K562 (cell line): ENCODE measurements around the gene EHBP1L1. TPM values are rescaled to one million over a fixed set of nuclear protein-coding genes. Genes with fewer than 3 reads are reported as not detected.

Experiments used
- CBX1 ChIP-seq: sonication (generic); IDR thresholded peaks from 2 replicates; pipeline ENCODE4 v1.6.1; 2016; ENCODE audit warnings: antibody characterized with exemption, low read depth, mild to moderate bottlenecking
- CREB1 ChIP-seq, 2 experiments: sonication (generic) in 1 of 2; formaldehyde crosslinking in 1 of 2; IDR thresholded peaks; 2 replicates each; pipeline versions ENCODE4 v1.6.1 to v1.8.0; 2012 to 2022; ENCODE audit warnings: inconsistent platforms in 1 of 2, mild to moderate bottlenecking in 1 of 2, missing genetic modification reagents in 1 of 2, moderate library complexity in 1 of 2
- ESRRA ChIP-seq: fragments of 450-650 bp; IDR thresholded peaks from 2 replicates; pipeline ENCODE4 v1.6.1; 2014; ENCODE audit warnings: low read depth, mild to moderate bottlenecking, moderate library complexity, borderline replicate concordance
- FOSL1 ChIP-seq: fragments of 200-800 bp; sonication (Bioruptor generic); conservative IDR thresholded peaks from 2 replicates; pipeline ENCODE4 v1.6.1; 2016; ENCODE audit warnings: missing genetic modification characterization, missing compliant biosample characterization
- FOXJ2 ChIP-seq: fragments of 200-800 bp; sonication (Bioruptor generic); IDR thresholded peaks from 2 replicates; pipeline ENCODE4 v1.6.1; 2016; ENCODE audit warnings: missing genetic modification characterization, missing compliant biosample characterization
- HDAC2 ChIP-seq: fragments of 450-650 bp; IDR thresholded peaks from 2 replicates; pipeline ENCODE4 v1.6.1; 2016; ENCODE audit warnings: mild to moderate bottlenecking
- KLF1 ChIP-seq: fragments of 450-650 bp; IDR thresholded peaks from 2 replicates; pipeline ENCODE4 v1.6.1; 2016; ENCODE audit warnings: missing genetic modification characterization, missing compliant biosample characterization
- NCOA6 ChIP-seq: fragments of 450-650 bp; IDR thresholded peaks from 2 replicates; pipeline ENCODE4 v1.6.1; 2017; ENCODE audit warnings: mild to moderate bottlenecking
- NR2C2 ChIP-seq, 2 experiments: fragments of 200-800 bp in 1 of 2; sonication (Bioruptor generic) in 1 of 2; sonication (generic) in 1 of 2; formaldehyde crosslinking in 1 of 2; IDR thresholded peaks; 2 replicates each; pipeline versions ENCODE4 v1.6.1 to v1.8.0; 2016 to 2022; ENCODE audit warnings: mild to moderate bottlenecking in 1 of 2, missing compliant biosample characterization in 1 of 2, missing genetic modification characterization in 1 of 2, missing genetic modification reagents in 1 of 2
- POLR3G ChIP-seq: IDR thresholded peaks from 2 replicates; pipeline ENCODE4 v1.6.1; 2011; ENCODE audit not compliant: insufficient read length, insufficient replicate concordance; ENCODE audit errors: extremely low read depth
- PTRF ChIP-seq: fragments of 450-650 bp; IDR thresholded peaks from 2 replicates; pipeline ENCODE4 v1.6.1; 2016; ENCODE audit warnings: mild to moderate bottlenecking, missing genetic modification characterization, missing compliant biosample characterization
- PTTG1 ChIP-seq: fragments of 450-650 bp; IDR thresholded peaks from 2 replicates; pipeline ENCODE4 v1.6.1; 2016; ENCODE audit warnings: low read depth, mild to moderate bottlenecking, missing genetic modification characterization, missing compliant biosample characterization
- SAFB2 ChIP-seq: fragments of 200-400 bp; formaldehyde crosslinking; IDR thresholded peaks from 2 replicates; pipeline ENCODE4 v1.6.1; 2018; ENCODE audit warnings: borderline replicate concordance, low read length, low read depth, moderate library complexity; ENCODE audit not compliant: severe bottlenecking
- TOE1 ChIP-seq, 2 experiments: fragments of 450-650 bp in 1 of 2; sonication (generic) in 1 of 2; formaldehyde crosslinking in 1 of 2; IDR thresholded peaks; 2 replicates each; pipeline versions ENCODE4 v1.7.1 to v1.8.0; 2016 to 2022; ENCODE audit warnings: borderline replicate concordance in 2 of 2, mild to moderate bottlenecking in 2 of 2, antibody characterized with exemption in 1 of 2, inconsistent platforms in 1 of 2, low read depth in 1 of 2, missing genetic modification reagents in 1 of 2, moderate library complexity in 1 of 2
- ZC3H8 ChIP-seq: fragments of 450-650 bp; IDR thresholded peaks from 2 replicates; pipeline ENCODE4 v1.6.1; 2017
- ZNF3 ChIP-seq: fragments of 250-450 bp; sonication (Bioruptor Pico); IDR thresholded peaks from 2 replicates; pipeline ENCODE4 v1.5.0; 2021; ENCODE audit warnings: mild to moderate bottlenecking, moderate library complexity
- polyA plus RNA-seq, 8 experiments: library from polyadenylated mRNA; depleted of rRNA in 4 of 8; stranded (reverse) in 5 of 8; unstranded in 3 of 8; fragments of >200 nt; fragmentation: Nextera tagmentation in 2 of 8; fragmentation: Illumina TruSeq in 1 of 8; extraction: Ambion mirVana in 2 of 8; extraction: Trizol in 1 of 8; gene quantifications; 2 replicates each; pipeline versions ENCODE4 v1.2.1 to v1.2.3, GENCODE V29; 2011 to 2014; ENCODE audit warnings: inconsistent platforms in 1 of 8, missing spikeins in 1 of 8
- total RNA-seq, 7 experiments: library from RNA; depleted of rRNA in 6 of 7; stranded (reverse); fragments of >200 nt in 6 of 7; fragmentation: Illumina TruSeq in 2 of 7; extraction: Trizol in 2 of 7; gene quantifications; 2 replicates each; pipeline versions ENCODE4 v1.2.1 to v1.2.3, GENCODE V29; 2011 to 2021; ENCODE audit warnings: low replicate concordance in 1 of 7
- TF ChIP-seq, protein P1 (sequence below): fragments of 250-450 bp; sonication (Bioruptor Pico); IDR thresholded peaks from 2 replicates; pipeline ENCODE4 v1.5.0; 2021
- TF ChIP-seq, protein P2 (sequence below), 2 experiments: fragments of 450-650 bp; formaldehyde crosslinking in 1 of 2; IDR thresholded peaks; 2 replicates each; pipeline versions ENCODE4 v1.4.0 to v1.6.1; 2014 to 2020; ENCODE audit warnings: mild to moderate bottlenecking in 2 of 2, borderline replicate concordance in 1 of 2, low read depth in 1 of 2

The EHBP1L1 gene
- total and polyA plus RNA-seq, 9 of the 15 experiments (the other 6 are each of a cell fraction or from before 2014, with no cell fraction given) = 0.03 to 87.1 (median 26.3) TPM

DNA sequence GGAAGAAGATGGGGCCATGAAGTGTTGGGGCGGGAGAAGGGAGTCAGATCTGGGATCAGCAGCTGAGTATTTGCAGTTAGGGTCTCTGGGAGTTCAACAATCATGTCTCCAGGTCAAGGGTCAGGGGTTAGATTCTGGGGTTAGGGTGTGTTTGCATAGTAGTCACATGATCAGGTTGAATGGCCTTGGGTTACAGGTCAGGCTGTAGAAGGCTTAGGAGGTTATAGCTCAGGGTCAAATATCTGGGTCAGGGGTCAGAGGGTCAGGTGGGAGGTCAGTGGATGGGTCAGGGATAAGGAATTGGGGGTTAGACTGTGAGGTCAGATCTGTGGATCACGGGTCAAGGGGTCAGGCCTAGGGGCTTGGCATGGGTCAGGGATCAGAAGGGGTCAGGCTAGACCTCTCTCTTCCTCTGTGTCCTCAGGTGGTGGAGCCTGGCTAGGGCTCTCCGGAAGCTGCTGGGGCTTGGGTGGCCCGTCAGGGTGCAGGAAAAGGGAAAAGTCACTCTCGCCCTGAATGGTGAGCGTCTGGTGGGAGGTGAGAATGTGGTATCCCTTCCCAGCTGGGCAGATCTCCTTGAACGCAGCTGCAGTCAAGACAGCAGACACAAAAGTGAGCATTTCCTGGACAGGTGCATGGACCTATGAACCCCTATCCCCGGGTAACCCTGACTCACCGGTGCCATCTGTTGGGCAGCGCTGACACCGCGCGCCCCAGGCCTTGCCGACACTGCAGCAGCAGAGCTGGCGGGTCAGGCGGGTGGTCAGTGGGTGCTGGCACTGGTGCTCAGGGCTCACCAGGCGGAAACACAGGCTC lies 24.1 kb upstream of the EHBP1L1 start (continued):
- TF ChIP-seq TOE1 (IDR thresholded peaks at IDR 0.05; ENCODE audit: borderline replicate concordance) = peak; percentile 92
- TF ChIP-seq TOE1 (CRISPR knock-in tag; IDR thresholded peaks at IDR 0.05; ENCODE audit: borderline replicate concordance, low read depth) = no peak
- no peak for TF ChIP-seq PTRF
- no peak for TF ChIP-seq NCOA6
- no peak for TF ChIP-seq FOXJ2 (tag)
- TF ChIP-seq PTTG1 (tag) = no peak
- 0 out of 2 replicates have a peak, but pooled peaks have one; percentile 1 for TF ChIP-seq CREB1 (IDR thresholded peaks at IDR 0.05)
- TF ChIP-seq CREB1 (CRISPR knock-in tag; IDR thresholded peaks at IDR 0.05) = no peak
- peak; percentile 92 for TF ChIP-seq NR2C2 (CRISPR knock-in tag; IDR thresholded peaks at IDR 0.05)
- TF ChIP-seq NR2C2 (tag; IDR thresholded peaks at IDR 0.05) = peak; percentile 97
- no peak for TF ChIP-seq SAFB2
- TF ChIP-seq ZNF3 (CRISPR knock-in tag) = no peak
- TF ChIP-seq, protein P1, sequence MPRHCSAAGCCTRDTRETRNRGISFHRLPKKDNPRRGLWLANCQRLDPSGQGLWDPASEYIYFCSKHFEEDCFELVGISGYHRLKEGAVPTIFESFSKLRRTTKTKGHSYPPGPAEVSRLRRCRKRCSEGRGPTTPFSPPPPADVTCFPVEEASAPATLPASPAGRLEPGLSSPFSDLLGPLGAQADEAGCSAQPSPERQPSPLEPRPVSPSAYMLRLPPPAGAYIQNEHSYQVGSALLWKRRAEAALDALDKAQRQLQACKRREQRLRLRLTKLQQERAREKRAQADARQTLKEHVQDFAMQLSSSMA (CRISPR knock-in tag) = no peak
- peak; percentile 92 for TF ChIP-seq ESRRA
- no peak for TF ChIP-seq KLF1 (tag)
- TF ChIP-seq POLR3G = no peak
- 0 out of 2 replicates have a peak, but pooled peaks have one; percentile 18 for TF ChIP-seq HDAC2
- TF ChIP-seq CBX1 = no peak
- TF ChIP-seq, protein P2, sequence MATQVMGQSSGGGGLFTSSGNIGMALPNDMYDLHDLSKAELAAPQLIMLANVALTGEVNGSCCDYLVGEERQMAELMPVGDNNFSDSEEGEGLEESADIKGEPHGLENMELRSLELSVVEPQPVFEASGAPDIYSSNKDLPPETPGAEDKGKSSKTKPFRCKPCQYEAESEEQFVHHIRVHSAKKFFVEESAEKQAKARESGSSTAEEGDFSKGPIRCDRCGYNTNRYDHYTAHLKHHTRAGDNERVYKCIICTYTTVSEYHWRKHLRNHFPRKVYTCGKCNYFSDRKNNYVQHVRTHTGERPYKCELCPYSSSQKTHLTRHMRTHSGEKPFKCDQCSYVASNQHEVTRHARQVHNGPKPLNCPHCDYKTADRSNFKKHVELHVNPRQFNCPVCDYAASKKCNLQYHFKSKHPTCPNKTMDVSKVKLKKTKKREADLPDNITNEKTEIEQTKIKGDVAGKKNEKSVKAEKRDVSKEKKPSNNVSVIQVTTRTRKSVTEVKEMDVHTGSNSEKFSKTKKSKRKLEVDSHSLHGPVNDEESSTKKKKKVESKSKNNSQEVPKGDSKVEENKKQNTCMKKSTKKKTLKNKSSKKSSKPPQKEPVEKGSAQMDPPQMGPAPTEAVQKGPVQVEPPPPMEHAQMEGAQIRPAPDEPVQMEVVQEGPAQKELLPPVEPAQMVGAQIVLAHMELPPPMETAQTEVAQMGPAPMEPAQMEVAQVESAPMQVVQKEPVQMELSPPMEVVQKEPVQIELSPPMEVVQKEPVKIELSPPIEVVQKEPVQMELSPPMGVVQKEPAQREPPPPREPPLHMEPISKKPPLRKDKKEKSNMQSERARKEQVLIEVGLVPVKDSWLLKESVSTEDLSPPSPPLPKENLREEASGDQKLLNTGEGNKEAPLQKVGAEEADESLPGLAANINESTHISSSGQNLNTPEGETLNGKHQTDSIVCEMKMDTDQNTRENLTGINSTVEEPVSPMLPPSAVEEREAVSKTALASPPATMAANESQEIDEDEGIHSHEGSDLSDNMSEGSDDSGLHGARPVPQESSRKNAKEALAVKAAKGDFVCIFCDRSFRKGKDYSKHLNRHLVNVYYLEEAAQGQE (IDR thresholded peaks at IDR 0.05; ENCODE audit: borderline replicate concordance) = no peak
- TF ChIP-seq, protein P2 (CRISPR knock-in tag; IDR thresholded peaks at IDR 0.05; ENCODE audit: low read depth) = no peak
- TF ChIP-seq FOSL1 (tag) = no peak
- TF ChIP-seq ZC3H8 = no peak
